NCI-H1048 (cell line): ENCODE measurements around the gene MT1B.

Experiments
- DNase-seq: peaks from one replicate; lab custom pipeline; 2025; lab: John Stamatoyannopoulos, UW

Gene MT1B

GRCh38 chr16:56684926-56685590, 33.4 kb downstream of the MT1B start:
- DNase-seq: no peak

GRCh38 chr16:56686758-56687157, 35.1 kb downstream of the MT1B start:
- no peak for DNase-seq

- no peak for DNase-seq
Observed at GRCh38 chr16:56688762-56689161, 37.1 kb downstream of the MT1B start.

- DNase-seq: no peak
Observed at GRCh38 chr16:56689171-56689570, 37.5 kb downstream of the MT1B start.

- DNase-seq: no peak
Observed at GRCh38 chr16:56690420-56691122, 38.9 kb downstream of the MT1B start.

GRCh38 chr16:56691885-56692284, 40.2 kb downstream of the MT1B start:
- no peak for DNase-seq

GRCh38 chr16:56695246-56695645, 43.6 kb downstream of the MT1B start:
- DNase-seq: no peak

- DNase-seq: no peak
Observed at GRCh38 chr16:56697456-56698155, 45.9 kb downstream of the MT1B start.

GRCh38 chr16:56700195-56700594, 48.5 kb downstream of the MT1B start:
- DNase-seq: no peak

- no peak for DNase-seq
Observed at GRCh38 chr16:56700631-56701030, 48.9 kb downstream of the MT1B start.

GRCh38 chr16:56701534-56701933, 49.8 kb downstream of the MT1B start:
- no peak for DNase-seq
